Measurements from ENCODE around the gene NSFL1C.

DNA sequence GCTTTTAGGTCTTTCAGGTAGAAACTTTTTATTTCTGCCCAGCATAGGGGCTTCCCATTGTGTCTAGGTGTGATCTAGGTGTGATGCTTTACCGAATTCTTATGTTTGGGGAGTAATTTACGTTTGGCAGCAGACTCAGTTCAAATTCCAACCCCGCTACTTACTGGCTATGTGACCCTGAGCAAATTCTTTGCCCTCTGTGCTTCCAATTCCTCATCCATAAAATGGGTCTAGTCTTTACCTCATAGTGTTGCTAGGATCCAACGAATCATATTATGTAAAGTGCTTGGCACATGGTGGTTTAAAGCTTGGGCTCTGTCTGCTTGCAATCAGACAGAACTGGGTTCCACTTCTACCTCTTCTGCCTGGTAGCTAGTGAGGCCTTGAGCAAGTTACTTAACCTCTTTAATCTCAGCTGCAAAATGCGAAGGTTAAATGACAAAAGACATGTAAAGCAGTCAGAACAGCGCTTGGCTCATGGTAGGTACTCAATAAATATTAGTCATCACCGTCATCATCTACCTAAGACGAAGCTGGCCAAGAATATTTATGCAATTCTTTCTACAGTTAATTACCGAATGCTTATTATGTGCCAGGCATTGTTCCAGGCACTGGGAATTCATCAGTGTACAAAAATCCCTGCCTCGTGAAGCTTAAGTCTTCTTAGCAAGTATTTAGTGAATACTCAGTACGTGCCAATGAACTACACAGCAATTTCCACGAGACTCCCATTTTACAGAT, 1.0 kb downstream of the NSFL1C start:
- TF ChIP-seq CTCF (IDR thresholded peaks at IDR 0.05), result no peak
- no peak for TF ChIP-seq POLR2A (IDR thresholded peaks at IDR 0.05)
- TF ChIP-seq POLR2AphosphoS5 (IDR thresholded peaks at IDR 0.05), result no peak

All from upper lobe of left lung (tissue), 4 donors.